Fibroblast of upper back skin (primary cell): ENCODE results near the gene LIPC.
A peak's percentile ranks its signal among the peaks of the same experiment; 100 is the strongest.

Experiments used
- DNase-seq: peaks from one replicate; pipeline ENCODE4 v3.0.0-alpha.2; 2013

LIPC gene

DNA sequence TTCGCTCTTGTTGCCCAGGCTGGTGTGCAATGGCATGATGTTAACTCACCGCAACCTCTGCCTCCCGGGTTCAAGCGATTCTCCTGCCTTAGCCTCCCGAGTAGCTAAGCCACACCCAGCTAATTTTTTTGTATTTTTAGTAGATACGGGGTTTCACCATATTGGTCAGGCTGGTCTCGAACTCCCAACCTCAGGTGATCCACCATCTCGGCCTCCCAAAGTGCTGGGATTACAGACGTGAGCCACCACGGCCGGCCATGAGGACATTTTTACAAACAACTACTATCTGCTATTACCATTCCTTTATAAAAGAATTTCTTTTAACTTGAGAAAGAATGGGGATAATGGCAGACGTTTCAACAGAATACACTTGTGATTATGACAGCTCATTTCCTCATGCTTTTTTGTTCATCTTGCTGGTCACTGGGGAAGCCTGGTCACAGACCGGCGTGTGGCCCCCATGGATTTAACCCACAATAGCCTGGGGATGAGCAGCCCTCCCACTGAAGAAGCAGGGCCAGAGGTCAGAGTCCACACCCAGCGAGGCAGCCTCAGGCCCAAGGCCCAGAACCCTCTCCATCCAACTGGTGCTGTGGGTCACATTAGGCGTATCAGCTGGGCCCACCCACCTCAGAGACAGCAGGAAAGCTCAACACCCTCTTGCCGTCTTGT lies 112.0 kb downstream of the LIPC start:
- no peak for DNase-seq

DNA sequence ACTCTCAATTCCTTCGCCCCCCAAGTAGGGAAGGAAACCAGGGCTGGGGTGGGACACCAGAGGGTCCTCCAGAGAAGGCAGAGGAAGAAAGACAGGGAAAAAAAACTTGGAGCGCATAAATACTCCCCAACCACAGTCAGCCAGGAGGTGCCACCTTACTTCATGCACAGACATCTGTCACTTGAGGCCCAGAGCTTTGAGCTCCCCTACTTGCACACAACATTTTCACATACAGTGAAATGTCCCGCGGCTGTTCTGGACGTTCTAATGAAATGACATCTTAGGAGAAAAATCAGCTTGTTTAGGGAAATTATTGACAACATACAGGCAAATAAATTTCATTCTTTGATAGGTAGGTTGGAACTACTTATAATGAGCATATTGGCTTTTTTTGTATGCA lies 113.0 kb downstream of the LIPC start:
- DNase-seq = no peak

DNA sequence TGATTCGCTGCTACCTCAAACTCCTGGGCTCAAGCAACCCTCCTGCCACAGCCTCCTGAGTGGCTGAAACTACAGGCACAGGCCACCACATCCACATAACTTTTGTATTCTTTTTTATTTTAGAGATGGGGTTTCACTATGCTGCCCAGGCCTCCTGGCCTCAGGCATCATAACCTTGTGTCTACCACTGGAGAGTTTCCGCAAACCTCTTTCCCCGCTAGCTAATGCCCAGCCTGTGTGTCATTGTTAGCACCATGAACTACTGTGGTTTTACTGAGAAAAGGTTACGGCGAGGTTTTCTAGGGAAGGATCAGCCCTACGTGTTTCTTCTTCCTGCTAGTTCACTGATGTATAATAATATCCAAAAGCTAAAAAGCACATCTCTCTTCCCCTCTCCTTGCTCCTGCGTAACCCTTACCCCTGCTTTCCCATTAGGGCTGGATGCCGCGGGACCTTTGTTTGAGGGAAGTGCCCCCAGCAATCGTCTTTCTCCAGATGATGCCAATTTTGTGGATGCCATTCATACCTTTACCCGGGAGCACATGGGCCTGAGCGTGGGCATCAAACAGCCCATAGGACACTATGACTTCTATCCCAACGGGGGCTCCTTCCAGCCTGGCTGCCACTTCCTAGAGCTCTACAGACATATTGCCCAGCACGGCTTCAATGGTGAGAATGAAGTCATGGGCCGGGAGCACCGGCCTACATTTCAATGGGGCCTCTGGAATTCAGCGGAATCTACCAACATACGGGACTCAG lies 113.7 kb downstream of the LIPC start:
- no peak for DNase-seq

DNA sequence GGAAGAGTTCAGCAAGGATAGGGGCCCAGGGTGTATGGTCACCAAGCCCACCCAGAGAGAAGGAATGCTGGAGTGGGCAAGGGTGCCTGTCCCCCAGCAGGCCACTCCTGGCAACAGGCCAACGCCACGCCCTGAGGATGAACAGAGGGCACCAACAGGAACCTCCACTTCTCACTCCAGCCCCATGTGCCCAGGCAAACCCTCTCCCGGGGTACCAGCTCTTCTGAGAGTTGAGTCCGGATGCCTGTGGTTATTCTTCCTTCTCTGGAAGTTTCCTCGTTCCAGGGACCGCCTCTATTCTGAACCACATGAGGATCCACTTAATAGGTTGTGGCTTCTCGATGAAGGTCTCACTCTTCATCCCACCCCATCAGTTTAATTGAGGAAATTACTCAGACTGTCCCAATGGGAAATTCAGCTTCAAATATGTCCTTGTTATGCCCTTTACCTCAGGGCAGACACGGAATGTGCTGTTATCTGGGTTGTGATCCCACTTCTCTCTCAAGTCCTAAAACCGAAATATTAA lies 114.3 kb downstream of the LIPC start:
- peak; percentile 52 for DNase-seq

DNA sequence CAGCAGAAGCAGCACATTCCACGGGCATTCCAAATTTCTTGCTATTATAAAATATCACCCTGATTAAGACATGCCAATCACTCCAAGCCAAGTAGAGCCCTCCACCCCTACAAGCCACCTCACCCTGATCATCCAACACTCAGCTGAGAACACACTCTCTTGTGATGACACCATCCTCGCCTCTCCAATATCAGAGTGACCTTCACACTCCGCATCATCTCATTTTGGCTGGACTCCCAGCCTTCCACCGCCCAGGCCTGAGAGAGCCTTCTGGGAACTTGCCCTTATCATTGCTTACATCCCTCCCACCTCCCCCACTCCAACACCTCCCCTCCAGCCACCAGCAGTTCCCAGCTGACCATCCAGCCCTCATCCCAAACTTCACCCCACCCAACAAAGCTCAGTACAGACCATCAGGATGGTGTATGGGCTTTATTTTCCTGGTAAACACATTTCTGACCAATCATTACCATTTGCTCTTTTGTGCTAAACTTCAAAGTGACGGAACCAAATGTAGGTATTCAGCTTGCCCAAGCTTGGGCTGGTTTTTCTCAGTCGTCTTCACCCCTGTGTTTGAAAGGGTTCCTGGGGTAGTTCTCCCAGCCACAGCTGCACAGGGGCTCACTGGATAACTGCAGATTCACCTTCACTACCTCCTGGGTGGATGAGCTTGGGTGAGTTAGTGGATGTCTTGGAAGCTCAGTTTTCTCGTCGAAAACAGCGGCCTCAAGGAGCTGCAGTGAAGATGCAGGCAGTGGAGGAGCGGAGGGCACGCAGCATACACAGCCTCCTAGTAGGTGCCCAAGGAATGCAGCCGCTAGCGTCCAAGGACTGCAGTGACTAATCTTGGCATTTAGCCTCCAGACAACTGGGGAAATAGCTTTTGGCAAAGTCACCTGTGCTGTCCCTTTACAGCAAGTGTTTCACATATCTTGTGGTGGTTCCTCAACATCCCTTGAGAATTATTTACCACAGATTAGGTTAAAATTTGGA lies 115.1 kb downstream of the LIPC start:
- DNase-seq = peak; percentile 93

DNA sequence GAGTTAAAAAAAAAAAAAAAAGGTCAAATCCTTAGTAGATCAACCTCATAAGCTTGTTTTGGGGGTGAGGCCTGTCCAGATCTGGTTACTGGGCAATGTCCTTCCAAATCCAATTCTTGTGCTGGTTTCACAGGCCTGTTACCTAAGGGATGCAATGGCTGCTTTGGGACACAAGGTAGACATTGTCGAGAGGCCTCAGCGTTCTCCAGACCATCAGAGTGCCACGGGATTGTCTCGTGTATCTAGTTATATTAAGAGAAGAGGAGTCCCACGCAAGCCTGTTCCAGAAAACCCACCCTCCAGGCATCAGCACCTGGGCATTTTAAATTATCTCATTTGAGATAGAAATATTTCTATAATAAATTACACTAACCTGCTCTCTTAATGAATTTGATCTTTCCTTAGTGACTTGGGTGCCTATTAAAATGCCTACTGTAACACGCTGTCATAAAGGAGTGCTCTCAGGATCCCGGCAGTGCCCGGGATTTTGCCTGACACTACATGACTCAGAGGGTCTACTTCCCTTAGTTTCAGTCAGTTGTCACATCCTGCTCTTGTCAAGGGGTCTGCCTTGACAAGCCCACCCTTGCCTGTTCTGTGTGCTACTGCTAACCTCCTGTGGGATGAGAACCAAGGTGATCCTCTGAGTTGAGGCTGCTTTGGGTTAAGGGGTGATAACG lies 116.0 kb downstream of the LIPC start:
- DNase-seq = no peak

DNA sequence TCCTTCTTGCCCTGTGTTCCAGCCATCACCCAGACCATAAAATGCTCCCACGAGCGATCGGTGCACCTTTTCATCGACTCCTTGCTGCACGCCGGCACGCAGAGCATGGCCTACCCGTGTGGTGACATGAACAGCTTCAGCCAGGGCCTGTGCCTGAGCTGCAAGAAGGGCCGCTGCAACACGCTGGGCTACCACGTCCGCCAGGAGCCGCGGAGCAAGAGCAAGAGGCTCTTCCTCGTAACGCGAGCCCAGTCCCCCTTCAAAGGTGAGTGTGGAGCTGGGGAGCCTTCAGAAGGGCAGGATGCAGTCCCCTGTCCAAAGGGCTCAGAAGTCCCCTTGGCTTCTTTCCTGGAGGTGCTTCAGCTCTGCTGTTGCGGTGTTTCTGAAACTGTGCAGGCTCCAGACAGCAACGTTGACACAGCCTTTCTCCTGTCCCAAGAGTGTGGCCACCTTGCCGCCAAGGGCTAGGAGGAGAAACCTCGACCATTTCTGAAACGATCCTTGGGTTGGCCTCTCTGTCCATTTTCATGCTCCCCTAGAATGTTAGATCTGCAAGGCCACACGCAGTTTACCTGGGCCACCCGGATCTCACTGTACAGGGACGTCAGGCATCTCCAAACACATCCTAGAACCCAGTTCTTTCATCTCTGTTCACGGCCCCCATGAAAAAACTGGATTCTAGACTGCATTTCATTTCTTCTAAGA lies 116.7 kb downstream of the LIPC start:
- no peak for DNase-seq

DNA sequence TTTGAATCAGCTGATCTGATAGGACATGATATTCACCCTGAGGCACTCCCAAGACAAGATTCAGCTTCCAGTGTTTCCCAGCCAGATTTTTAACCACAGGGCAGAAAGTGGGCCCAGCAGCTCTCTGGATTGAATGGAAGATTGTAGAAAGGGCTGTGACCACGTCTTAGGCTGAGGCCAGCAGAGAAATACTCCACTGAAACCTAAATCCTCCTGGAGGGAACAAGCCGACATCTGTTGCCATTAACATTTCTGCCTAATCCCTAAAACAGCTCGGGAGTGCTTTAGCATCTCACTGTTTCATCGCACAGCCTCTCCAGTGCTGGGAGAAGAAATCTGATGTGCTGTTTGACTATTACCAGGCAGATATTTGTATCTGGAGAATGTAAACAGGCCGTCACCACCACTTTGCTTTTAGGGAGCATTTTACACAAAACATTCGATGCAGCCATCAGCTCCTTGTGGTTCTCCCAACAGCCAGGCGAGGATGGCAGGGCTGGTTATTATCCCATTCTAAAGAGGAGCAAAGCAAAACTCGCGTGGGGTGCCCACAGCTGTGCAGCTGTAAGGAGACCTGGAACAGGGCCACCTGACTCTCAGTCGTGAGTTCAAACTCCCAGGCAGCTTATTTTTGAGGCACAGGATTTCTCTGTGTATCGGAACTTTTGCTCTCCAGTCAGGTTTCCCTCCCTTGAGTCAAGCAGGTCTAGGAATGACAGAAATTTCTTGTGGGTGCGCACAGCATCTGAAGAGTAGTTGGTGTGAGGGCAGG lies 117.4 kb downstream of the LIPC start:
- DNase-seq = peak; percentile 45

DNA sequence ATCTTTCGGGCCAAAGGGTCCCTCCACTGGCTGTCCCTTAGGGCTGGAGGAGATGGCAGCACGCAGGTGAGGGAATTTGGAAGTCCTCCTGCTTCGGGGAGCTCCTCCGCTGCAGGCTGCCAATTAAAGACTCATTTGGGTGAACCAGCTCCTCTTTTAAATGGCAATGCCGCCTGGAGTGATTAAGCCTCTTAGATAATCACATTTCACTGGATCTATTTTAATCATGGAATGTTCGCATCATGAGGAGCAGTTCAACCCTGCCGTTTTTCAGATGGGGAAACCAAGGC lies 117.9 kb downstream of the LIPC start:
- DNase-seq = no peak

DNA sequence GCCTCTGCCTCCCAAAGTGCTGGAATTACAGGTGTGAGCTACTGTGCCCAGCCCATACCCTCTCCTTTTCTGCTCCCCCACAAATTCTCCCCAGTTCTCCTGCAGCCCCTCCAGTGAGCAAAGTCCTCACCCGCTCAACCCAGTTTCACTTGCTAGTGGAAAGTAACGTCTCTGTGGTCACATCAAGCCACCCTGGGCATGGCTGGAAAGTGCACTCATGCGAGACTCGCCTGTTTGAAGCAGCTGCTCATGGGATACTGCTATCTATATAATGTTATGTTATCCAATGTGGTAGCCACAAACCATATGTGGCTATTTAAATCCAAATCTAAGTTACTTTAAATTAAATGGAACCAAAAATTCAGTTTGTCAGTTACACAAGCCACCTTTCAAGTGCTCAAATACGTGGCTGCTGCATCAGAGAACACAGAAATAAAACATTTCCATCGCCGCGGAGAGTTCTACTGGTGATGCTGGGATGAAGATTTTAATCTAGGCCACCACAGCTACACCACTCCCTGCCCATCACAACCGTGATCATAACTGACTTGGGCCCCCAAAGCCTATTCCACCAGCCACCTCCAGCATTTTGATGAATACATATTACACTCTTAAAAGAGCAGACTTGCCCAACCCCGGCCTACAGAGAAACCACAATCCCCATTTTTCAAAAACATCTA lies 119.4 kb downstream of the LIPC start:
- no peak for DNase-seq

DNA sequence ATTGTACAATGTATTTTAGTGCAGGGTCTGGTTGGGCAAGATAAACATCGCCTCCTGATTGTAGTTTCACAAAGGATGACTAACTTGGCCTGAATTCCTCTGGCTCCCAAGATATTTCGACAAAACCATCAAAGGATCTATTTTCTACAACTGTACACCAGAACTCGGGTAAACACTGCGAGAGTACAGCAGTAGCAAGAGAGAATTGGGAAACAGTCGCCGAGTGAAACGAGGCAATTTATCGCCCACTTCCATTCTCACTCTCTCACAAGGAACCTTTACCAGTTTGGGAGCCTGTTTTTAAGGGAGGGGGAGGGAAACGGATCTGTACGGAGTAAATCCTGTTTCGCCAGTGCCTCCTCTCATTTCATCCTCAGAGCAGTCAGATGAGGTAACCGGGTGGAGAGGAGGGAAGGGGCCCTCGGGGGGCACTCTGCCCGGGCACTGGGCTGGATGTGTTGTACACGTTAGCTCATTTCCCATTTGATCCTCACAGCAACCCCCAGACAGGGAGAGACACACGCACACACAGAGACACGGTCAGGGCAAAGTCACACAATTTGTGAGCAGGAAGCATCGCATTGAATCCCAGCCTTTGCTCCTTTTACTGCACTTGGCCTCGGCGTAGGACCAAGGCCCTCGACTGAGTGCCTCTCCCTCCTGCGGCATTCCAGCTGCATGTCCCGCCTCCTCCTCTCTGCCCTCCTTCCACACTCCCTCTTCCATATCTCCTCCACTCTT lies 120.1 kb downstream of the LIPC start:
- DNase-seq = peak; percentile 93

DNA sequence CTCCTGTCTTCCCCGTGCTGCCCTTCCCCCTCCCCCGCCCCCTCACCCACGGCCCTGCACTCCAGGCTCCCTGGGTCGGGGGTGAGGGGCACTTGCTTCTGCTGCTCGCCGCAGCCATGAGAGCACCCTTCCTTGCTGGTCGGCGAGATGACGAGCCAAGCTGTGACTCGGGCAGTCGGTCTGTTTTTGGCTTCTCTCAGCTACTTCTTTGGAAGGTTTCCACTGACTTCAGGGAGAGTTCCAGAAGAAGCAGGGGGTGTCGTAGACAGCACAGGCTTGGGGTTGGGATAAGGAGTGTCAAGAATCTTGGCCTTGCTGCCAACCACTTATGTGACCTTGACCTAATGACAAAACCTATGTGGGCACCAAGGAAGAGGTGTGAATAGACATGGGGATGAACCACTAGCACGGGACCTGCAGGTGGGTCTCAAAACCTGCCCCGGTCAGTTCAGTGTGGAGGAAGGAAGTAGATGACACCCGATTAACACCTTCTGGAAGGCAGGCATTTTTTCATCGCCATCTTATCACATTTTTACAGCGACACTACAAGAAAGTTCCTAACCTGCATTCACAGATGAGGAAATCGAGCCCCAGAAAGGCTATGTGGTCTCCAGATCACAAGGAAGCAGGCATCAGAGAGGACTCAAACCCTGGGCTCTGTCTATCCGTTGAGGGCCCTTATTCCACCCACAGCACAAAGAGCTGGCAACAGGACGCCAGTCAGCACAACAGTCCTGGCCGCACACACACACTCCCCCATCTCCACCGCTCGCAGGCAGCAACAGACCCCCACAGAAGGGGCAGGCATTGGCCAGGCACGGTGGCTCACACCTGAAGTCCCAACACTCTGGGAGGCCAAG lies 120.9 kb downstream of the LIPC start:
- DNase-seq = no peak

DNA sequence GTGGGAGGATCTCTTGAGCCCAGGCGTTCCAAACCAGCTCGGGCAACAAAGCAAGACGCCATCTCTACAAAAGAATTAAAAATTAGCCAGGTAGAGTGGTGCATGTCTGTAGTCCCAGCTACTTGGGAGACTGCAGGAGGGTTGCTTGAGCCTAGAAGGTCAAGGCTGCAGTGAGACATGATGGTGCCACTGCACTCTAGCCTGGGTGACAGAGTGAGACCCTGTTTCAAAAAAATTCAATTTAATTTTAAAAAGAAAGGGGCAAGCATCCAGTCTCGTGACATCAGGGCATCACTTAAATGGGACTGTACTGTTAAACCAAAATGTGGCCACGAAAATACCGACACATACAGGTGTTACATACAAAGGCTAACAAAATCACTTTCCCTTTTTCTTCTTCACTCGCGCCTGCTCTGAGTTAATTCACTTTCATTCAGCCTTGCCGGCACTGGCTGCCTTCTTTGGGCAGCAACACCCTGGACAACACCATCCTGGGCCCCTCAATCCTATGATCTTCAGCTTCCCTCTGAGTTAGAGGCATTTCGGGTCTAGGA lies 121.7 kb downstream of the LIPC start:
- no peak for DNase-seq

DNA sequence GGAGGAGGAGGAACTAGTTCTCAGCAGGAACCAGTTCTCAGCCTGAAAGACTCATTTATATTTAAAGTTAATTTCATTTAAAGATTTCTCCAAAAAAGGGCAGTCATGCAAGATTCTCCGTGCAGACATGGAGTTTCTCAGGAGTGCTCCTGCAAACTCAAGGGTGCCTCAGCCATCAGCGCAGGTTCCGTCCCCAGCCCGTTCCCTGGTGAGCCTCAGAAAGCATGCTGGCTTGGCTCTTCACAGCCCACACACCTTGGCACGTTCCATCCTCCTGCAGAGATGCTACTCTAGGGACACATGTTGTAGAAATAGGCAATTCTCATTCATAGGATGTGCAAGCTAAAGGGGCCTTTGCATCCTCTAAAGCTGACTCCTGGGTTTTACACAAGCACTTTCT lies 123.0 kb downstream of the LIPC start:
- no peak for DNase-seq

DNA sequence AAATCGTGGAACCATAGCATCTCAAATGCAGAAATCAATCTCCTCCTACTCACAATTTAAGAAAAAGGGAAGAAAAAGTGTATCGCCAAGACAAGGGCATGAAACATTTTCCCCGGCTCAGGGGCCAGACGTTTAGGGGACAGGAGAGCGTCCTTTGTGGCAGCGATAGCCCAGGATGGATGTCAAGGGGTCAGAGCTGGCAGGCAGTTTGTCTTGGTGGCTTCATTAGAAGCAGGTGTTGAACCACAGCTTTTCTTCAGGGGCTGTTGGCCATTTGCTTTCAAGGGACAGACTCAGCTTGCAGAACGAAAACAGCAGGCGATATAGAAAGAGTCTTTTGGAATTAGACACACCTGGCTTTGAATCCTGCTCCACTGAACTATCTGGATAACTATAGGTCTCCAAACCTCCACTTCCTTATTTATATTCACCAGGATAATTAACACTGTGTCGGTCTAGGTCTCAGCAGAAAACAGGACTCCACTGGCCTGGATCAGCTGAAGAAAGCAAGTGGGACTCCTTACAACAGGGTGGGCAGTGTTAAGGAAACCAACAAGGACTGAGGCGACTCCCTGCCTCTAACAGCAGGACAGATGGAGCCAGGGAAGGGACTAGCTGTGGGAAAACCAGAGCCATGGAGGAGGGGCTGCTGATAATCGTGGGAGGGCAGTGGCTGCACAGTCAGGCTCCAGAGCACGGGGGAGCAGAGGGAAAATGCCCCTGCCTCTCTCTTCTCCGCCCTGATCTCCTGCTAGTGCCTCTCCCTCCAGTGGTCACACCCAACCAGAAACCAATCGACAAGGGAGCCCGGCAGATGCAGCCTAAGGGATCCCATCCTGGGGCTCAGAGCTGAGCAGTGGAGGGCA lies 123.6 kb downstream of the LIPC start:
- no peak for DNase-seq

DNA sequence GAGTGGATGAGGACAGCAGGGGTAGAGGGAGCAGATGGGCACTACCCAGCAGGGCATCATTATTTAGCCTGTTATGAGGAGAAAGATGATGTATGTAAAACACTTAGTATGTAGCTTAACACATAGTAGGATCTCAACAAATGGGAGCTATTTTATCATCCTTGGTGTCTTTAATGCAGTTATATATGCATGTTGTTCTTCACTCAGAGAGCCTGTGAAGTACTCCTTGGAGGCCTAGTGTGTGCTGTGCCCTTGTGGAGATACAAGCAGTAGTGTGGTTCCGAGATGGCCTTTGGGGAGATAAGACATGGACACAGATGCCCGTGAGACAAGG lies 124.2 kb downstream of the LIPC start:
- no peak for DNase-seq

DNA sequence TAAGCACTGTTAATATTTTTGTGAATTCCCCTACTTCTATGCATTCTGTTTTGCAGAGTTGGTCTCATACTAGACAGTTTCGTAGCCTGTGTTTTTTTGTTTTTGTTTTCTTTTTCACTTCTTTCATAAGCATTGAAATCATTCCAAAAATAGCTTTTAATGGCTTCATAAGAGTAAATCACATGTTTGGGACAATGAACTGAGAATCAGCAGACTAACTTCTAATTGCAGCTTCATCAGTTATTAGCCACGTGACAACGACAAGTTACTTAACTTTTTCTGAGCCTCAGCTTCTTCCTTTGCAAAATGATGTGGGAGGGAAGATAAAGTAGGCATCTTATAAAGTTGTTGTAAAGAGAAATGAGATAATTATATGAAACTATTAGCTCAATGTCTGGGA lies 124.8 kb downstream of the LIPC start:
- no peak for DNase-seq

DNA sequence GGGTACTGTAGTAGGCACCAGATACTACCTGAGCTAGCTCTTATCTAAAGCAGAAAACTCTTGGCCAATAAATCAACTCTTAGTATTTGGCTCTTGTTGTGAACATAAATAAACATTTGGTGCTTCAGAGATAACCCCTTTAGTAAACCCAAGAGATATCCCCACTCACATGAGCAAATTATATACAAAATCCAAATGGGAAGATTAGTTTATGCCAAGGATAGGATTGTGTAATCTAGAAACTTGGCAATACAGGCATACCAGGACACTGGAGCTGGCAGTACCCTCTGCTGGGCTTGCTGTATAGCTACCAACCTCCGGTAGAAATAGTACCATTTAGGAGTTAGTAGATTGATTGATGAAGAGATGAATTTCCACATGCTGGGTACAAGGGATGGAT lies 127.0 kb downstream of the LIPC start:
- no peak for DNase-seq
